Psoas muscle (tissue), 8 donors: ENCODE data around the gene SRCAP. TPM values are rescaled to one million over a fixed set of nuclear protein-coding genes. Genes with fewer than 3 reads are reported as not detected.

Experiments
- ATAC-seq, 4 donors: fragments of 200-7000 bp; cut with Tn5 transposase; one replicate each; pipeline ENCODE4 v1.9.1; 2020; ENCODE audit warnings: moderate library complexity in 3 of 4, mild to moderate bottlenecking in 2 of 4
- DNase-seq, 2 donors: peaks; one replicate each; pipeline ENCODE4 v3.0.0-alpha.2; 2020
- H3K27ac ChIP-seq: fragments of 200-600 bp; one replicate; pipeline ENCODE4 v1.8.0; 2022
- H3K27me3 ChIP-seq, 3 donors: fragments of 200-600 bp in 1 of 3; one replicate each; pipeline versions ENCODE4 v1.6.1 to v1.8.0; 2013 to 2022; ENCODE audit warnings: low read length in 2 of 3, mild to moderate bottlenecking in 2 of 3, moderate library complexity in 1 of 3; ENCODE audit not compliant: insufficient read depth in 3 of 3
- H3K36me3 ChIP-seq, 2 donors: fragments of 200-600 bp in 1 of 2; one replicate each; pipeline versions ENCODE4 v1.6.1 to v1.8.0; 2013 to 2022; ENCODE audit warnings: low read depth in 1 of 2, mild to moderate bottlenecking in 1 of 2, moderate library complexity in 1 of 2; ENCODE audit not compliant: insufficient read depth in 1 of 2
- H3K4me1 ChIP-seq: fragments of 200-600 bp; one replicate; pipeline ENCODE4 v1.8.0; 2022
- H3K4me3 ChIP-seq: fragments of 200-600 bp; one replicate; pipeline ENCODE4 v1.8.0; 2022; ENCODE audit warnings: mild to moderate bottlenecking
- H3K9me3 ChIP-seq: fragments of 200-600 bp; one replicate; pipeline ENCODE4 v1.8.0; 2022
- CTCF ChIP-seq: fragments of 200-600 bp; IDR thresholded peaks from one replicate; pipeline ENCODE4 v1.8.0; 2022; ENCODE audit warnings: antibody characterized with exemption
- WGBS, 3 donors: extraction: QIAGEN DNeasy Blood & Tissue Kit; methylation state at CpG; one replicate each; pipeline versions ENCODE4 v1.1.6 to v1.1.7; 2013; 5-methylcytosine and 5-hydroxymethylcytosine counted together
- intact Hi-C, 2 donors: fragments of 100-400 bp; cut with DNase I; formaldehyde crosslinking; loops; one replicate each; pipeline versions ENCODE4 v1.11.0 to v1.14.2; 2022
- polyA plus RNA-seq, 3 donors: library from polyadenylated mRNA; stranded (reverse); fragments of 200-250 nt; gene quantifications; one replicate each; pipeline ENCODE4 v1.2.3, GENCODE V29; 2013
- total RNA-seq, 4 donors: library from RNA; stranded (reverse); fragmentation: NEBNext Ultra II Directional in 2 of 4; extraction: Animal tissue kit (Norgen Biotek cat#: 25700) in 2 of 4; gene quantifications; one replicate each; pipeline versions ENCODE4 v1.2.1 to v1.2.4, GENCODE V29; 2021 to 2023
- donor health status: healthy with polysubstance abuse.
- donor health status: DM: no; HTN: no; CAD: no; lungs with moderate emphysema.
- donor health status: Bipolar disorder and iron deficiency.
- donor health status: healthy.
- donor health status: DM: yes; HTN: yes; CAD: no.
- donor health status: DM: no; HTN: no; CAD: no.
- donor health status: DM: no; HTN: no; CAD: no.
- donor health status: DM: yes; HTN: yes; CAD: no.

The SRCAP gene
- total and polyA plus RNA-seq, 7 donors: 4.4 to 50.1 (median 37.8) TPM

DNA sequence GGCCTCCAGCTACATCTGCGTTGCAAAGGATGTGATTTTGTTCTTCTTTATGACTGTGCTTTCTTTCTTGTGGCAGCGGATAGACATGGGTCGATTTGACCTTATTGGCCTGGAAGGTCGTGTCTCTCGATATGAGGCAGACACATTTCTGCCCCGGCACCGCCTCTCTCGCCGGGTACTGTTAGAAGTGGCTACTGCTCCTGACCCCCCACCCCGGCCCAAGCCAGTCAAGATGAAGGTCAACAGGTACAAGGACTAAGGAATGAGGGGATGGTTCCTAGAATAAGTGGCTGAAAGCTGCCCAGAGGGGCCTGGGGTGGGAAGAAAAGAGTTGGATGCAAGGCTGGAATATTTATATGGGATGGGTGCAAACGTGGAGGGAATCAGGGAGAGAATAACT is 21.1 kb downstream of the SRCAP start:
- Histone ChIP-seq H3K27me3 (no peaks in the 10 kb centered on the region), H3K4me3 (no peak overlapping the region), H3K36me3 (peaks cover 22 to 100% of the 10 kb centered on the region in 2 donors), H3K4me1 (no peaks in the 10 kb centered on the region), H3K9me3 (no peaks in the 10 kb centered on the region), H3K27ac (no peak overlapping the region)
- DNase-seq (no peak), ATAC-seq (no peak)
- no peak for TF ChIP-seq CTCF
- intact Hi-C loops: no loop called here
- WGBS, 3 donors: 85 to 90% (median 87%) methylated on average over 11 of the region's 11 CpGs

DNA sequence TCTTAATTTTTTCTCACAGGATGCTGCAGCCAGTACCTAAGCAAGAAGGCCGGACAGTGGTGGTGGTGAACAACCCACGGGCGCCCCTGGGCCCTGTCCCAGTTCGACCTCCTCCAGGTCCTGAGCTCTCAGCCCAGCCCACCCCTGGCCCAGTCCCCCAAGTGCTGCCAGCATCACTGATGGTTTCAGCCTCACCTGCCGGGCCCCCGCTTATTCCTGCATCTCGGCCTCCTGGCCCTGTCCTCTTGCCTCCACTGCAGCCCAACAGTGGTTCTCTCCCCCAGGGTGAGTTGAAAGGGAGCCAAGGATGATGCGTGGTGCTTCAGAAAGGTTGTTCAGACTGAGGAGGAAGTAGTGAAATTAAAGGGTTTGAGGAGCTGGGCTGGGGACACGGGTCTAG is 21.7 kb downstream of the SRCAP start:
- intact Hi-C loops: no loop called here
- no peak for ATAC-seq
- DNase-seq: no peak
- 81 to 83% (median 81%) methylated on average over 9 of the region's 9 CpGs for WGBS, 3 donors
- Histone ChIP-seq H3K9me3 (no peaks in the 10 kb centered on the region), H3K4me1 (no peaks in the 10 kb centered on the region), H3K27ac (no peak overlapping the region), H3K27me3 (no peaks in the 10 kb centered on the region), H3K4me3 (no peak overlapping the region), H3K36me3 (peaks cover 21 to 100% of the 10 kb centered on the region in 2 donors)
- no peak for TF ChIP-seq CTCF

DNA sequence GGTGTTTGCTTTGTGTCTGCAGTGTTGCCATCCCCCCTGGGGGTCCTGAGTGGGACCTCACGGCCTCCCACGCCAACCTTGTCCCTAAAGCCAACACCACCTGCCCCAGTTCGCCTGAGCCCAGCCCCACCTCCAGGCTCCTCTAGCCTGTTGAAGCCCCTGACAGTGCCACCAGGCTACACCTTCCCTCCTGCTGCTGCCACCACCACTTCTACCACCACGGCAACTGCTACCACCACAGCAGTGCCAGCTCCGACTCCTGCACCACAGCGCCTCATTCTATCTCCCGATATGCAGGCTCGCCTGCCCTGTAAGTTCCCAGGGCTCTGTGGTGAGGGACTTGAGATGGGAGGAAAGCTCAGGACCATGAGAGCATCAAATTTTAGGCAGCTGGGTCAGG is 22.2 kb downstream of the SRCAP start:
- WGBS, 3 donors: 93 to 95% (median 94%) methylated on average over 8 of the region's 8 CpGs

GRCh38 chr16:30721606-30722005 is 22.6 kb downstream of the SRCAP start:
- WGBS, 3 donors: 96 to 100% (median 97%) methylated on average over 1 of the region's 1 CpG
- intact Hi-C loops: no loop called here

More for the DNA sequence above, 22.2 kb downstream of the SRCAP start:
- no peaks in the 10 kb centered on the region for H3K27me3 ChIP-seq
- no peak overlapping the region for H3K4me3 ChIP-seq
- H3K27ac ChIP-seq: no peak overlapping the region
- intact Hi-C loops: no loop called here
- H3K36me3 ChIP-seq: peaks cover 19 to 100% of the 10 kb centered on the region in 2 donors
- no peak for DNase-seq
- TF ChIP-seq CTCF: no peak
- no peaks in the 10 kb centered on the region for H3K4me1 ChIP-seq
- ATAC-seq: no peak
- H3K9me3 ChIP-seq: no peaks in the 10 kb centered on the region

More at GRCh38 chr16:30721606-30722005, 22.6 kb downstream of the SRCAP start:
- Histone ChIP-seq H3K4me1 (no peaks in the 10 kb centered on the region), H3K27ac (no peak overlapping the region), H3K4me3 (no peak overlapping the region), H3K9me3 (no peaks in the 10 kb centered on the region), H3K27me3 (no peaks in the 10 kb centered on the region), H3K36me3 (peaks cover 15 to 100% of the 10 kb centered on the region in 2 donors)
- TF ChIP-seq CTCF: no peak
- ATAC-seq (no peak), DNase-seq (no peak)
